Iris pigment epithelial cell (primary cell): Measurements from ENCODE around the gene EML2.
"Not testable (repeated sequence)": the region's sequence is repeated elsewhere in the genome, so short reads cannot be mapped to it uniquely, and the experiment has no call there.

Source experiments
- DNase-seq: peaks from one replicate; pipeline ENCODE4 v3.0.0-alpha.2; 2011; ENCODE audit warnings: low read depth

EML2 gene

DNA sequence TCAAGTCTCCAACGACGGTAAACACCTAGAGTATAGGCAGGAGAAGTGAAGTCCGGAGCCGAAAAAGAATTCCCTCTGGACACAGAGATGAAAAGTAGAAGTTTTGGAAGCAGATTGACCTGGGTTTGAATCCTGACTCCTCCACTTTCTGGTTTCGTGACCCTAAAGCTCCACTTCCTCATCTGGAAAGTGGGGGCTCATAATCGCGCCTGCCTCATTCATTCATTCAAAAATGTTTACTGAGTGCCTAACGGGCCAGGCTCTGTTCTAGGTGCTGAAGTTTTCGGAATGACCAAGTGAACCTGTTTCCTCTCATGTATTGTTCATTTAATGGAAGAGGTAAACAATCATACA is 7.1 kb upstream of the EML2 start:
- no peak for DNase-seq

DNA sequence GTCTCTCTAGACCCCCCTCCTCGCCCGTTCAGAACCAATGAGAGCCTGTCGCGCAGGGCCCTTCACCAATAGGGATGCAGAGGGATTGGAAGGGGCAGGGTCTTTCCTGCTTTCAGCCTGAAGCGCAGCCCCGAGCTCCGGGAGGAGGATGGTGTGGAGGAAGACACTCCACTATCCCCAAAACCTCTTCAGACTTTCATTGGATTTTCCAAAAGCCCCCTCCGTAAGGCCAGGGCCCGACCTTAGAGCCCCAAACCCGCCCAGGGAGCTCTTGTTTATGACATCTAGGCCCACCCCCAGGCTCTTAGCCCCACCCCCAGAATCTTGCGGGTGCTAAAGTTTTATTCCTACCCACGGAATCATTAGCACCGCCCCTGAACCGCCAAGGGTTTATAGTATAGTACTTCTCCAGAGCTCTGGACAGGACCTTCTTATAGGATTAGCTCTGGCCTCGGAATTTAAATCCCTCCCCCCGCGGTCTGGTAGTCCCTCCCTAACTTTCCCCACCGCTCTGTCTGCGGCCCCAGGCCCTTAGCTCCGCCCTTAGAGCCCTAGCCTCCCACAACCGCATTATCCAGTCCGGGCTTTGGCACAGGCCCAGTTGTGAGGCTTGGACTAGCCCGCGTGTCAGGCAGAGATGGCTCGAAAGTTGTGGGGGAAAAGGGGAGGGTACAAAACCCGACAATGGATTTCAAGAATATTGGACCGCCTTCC is 6.6 kb upstream of the EML2 start:
- DNase-seq = peak; percentile 96

DNA sequence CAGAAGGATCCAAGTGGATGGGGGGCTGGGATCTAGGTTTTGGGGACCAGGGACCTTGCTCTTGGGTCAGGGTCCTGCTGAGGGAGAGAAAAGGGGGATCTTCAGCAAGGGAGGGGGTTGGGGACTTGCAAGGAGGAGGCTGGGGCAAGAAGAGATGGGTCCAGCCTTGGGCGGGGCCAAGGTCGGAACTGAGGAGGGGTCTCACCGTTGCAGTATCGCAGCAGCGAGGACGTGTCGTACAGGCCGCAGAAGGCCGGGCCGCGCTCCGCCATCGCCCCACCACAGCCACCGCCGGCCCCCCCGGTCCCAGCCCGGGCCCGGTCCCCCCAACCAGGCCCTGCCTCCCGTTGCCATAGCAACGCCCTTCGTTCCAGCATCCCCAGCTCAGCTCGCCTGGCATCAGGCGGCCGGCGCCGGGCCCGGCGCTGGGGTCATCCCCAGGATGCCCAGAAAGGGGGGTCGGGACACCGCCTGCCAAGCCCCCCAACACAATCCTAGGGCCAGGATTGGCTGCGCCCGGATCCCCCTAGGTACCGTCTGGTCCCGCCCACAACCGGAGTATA is 6.0 kb upstream of the EML2 start:
- DNase-seq = no peak

DNA sequence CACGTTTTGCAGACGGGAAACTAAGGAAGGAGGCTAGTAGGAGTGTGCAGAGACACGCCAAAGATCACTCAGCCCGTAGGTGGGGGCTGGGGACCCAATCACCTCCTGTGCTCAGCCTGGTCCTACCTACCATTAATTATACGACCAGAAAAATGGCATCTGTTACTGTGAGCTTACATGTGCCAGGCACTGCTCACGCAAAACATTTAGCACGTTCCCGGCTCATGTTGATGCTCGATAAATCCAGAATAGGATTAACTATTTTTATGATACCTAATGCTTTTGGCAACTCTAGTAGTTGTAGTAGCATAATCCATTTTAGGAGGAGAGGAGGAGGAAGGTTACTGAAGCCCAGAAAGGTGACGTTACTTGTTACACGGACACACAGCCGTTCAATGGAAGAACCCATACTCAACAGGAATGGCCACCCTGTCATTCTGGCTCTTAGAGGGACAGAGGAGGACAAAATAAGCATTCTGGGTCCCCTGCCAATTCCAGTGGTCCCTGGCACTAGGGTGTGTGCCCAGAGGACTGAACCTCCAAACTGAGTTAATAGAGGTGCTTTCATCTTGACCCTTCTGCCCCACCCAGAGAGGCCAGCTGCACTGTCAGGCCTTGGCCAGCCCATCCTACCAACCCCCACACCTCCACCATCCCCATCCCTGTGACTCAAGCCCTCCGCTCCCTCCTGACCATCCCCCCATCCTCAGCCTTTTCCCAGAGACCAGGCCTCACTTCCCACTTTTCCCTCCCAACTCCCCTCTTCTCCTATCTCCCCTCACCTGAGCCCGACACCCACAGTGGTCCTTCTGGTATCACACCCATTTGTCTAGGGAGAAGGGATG is 5.0 kb upstream of the EML2 start:
- DNase-seq = no peak

DNA sequence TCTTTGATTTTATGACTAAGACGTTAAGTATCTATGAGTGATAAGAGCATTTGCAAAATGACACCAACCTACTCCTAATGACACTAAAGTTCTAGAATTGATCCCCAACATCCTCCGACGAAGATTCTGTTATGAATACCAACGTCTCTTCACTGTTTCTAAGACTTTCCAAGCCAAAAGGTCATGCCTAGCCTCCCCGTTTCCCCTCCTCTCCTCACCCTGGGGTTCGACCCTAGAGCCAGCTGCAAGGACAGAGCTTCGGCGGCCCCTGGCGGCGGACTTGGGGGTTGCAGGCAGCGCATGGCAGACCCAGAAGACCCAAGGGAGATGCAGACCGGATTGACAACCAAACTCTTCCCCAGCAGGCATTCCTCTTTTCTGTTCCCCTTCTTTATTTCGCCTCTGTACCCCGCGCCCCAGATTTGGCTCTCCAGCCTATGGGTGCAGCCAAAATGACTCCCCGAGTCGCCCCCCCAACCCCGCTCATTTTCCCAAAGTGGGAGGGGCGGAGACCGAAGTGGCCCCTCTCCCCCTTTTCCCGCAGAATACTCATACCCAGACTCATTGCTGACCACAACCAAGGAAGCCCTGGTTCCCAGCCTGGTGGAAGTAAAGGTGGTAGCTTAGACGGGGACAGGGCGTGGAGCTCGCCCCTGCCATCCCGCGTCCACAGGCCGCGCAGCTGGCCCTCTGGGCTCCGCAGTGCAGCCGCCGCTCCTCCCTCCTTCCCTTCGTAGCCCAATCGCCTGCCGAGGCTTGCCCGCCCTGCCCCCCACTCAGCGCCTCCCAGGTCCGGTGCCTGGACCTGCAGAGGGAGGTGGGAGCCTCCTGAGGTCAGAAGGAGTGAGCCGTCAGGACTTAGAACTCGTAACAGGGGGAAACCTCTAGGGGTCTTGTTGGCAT is 4.1 kb upstream of the EML2 start:
- peak; percentile 76 for DNase-seq

- DNase-seq = peak; percentile 72
Observed at GRCh38 chr19:45641274-45642105, 2.3 kb upstream of the EML2 start.

GRCh38 chr19:45640849-45641273 is 1.7 kb upstream of the EML2 start:
- DNase-seq = no peak

- peak; percentile 60 for DNase-seq
Observed at GRCh38 chr19:45637890-45638667, 1.1 kb downstream of the EML2 start.

- DNase-seq = no peak
Observed at GRCh38 chr19:45636902-45637301, 2.3 kb downstream of the EML2 start.

GRCh38 chr19:45636275-45636674 is 2.9 kb downstream of the EML2 start:
- no peak for DNase-seq

- peak; percentile 79 for DNase-seq
Observed at GRCh38 chr19:45632468-45633196, 6.6 kb downstream of the EML2 start.

GRCh38 chr19:45630463-45630862 is 8.7 kb downstream of the EML2 start:
- DNase-seq = peak; percentile 91

DNA sequence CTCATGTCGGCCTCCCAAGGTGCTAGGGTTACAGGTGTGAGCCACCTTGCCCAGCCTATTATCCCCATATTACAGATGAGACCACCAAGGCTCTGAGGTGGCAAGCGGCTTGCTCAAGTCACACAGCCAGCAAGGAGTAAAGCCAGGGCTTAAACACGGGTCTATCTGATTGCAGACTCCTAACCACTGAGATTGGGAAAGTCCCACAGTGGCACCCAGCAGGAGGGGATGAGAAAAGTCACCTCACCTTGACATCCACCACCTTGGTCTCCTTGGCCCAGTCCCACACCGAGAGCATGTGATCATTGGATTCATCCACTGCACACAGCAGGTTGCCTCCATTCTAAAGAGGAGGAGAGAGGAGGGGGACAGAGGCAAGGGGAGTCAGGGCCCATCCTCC is 9.5 kb downstream of the EML2 start:
- no peak for DNase-seq

DNA sequence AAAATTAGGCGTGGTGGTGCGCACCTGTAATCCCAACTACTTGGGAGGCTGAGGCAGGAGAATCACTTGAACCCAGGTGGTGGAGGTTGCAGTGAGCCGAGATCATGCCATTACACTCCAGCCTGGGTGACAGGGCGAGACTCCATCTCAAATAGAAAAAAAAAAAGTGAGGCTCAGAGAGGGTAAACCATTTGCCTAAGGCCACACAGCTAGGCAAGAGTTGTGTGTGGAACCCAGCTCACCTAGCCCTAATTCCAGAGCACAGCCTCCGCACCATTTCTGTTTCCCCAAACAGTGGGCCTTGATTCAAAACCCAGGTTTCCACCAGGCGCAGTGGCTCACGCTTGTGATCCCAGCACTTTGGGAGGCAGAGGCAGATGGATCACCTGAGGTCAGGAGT is 11.0 kb downstream of the EML2 start:
- not testable (repeated sequence) for DNase-seq

DNA sequence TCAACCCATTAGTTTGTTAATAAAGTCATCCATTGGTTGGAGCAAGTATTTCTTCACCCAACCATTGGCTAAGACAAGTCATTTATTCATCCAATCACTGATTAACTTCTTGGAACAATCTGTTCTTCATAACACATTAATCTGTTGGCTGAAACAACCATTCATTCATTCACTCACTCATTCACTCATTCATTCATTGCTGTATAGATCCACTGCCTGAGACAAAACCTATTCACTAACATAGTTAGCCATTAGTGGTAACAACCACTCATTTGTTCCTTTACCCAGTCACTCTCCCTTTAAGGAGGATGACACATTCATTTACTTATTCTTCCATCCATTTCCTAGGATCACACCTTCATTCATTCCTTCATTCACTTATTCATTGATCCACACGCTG is 15.2 kb downstream of the EML2 start:
- no peak for DNase-seq

GRCh38 chr19:45621976-45622503 is 17.2 kb downstream of the EML2 start:
- no peak for DNase-seq

GRCh38 chr19:45621389-45621788 is 17.8 kb downstream of the EML2 start:
- no peak for DNase-seq

DNA sequence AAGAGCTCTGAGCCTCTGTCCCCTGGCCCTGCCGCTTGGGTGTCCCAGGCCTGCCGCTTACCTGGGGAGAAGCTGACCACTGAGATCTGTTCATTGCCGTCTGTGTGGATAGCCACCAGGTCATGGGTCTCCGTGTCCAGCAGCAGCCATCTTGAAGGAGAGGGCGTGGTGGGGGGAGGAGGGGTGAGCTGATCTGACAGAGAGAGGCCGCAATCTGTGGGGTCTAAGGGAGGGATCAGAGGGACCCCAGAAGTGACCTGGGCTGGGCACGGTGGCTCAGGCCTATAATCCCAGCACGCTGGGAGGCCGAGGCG is 22.5 kb downstream of the EML2 start:
- DNase-seq = no peak

DNA sequence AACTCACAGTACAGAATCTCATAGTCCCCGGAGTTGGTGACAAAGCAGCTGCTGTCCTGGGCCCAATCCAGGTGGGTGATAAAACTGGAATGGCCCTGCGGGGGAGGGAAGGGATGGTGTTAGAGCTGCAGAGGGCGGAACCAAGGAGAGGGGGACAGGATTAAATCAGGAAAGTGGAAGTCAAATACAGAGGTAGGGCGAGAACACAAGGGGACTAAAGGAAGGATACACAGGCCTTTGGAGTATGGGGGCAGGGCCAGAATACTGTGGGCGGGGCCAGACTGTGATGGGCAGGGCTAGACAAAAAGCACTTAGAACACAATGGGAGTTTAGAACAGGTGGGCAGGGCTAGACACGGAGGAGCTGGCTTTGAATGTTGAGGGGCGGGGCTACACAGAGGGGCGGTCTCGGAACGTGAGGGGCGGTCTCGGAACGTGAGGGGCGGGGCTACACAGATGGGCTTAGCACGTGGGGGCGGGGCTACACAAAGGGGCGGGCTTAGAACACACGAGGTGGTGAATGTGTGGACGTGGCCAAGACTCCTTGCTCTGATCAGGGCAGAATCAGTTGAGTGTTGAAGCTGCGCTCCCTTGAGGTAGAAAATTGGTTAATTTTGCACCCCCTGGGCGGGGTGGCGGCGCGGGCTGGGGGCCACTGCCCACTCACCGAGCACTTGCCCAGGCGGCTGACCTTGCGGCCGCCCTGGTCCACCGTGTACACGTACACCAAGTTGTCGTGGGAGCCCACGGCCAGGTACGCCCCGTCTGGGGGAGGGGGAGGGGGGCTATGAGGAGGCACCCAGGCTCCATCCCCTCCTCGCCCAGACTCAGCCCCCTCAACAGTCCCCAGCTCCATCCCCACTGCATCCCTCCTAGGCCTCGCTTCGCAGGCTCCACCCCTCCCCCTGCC is 23.1 kb downstream of the EML2 start:
- peak; percentile 89 for DNase-seq
